IMR-90 (cell line): ENCODE data around the gene MYL10. TPM values are rescaled to one million over a fixed set of nuclear protein-coding genes. Genes with fewer than 3 reads are reported as not detected.

ENCODE experiments used
- ATAC-seq: fragments of 200-7000 bp; cut with Tn5 transposase; 2 replicates; pipeline ENCODE4 v1.9.1; 2020; ENCODE audit warnings: low read depth, mild to moderate bottlenecking, moderate library complexity
- BruUV-seq: library from RNA; stranded (reverse); fragments of 400-500 nt; replicated peaks from 2 replicates; lab custom pipeline; 2021; lab: Mats Ljungman, UMichigan
- CTCF ChIA-PET: fragments of 300-600 bp; formaldehyde crosslinking; extraction: SDS; loops from one replicate; lab custom pipeline; 2021; ENCODE audit warnings: antibody characterized with exemption; lab: Yijun Ruan, JAX
- POLR2A ChIA-PET: fragments of 300-600 bp; sonication (Branson Sonifier 250); formaldehyde crosslinking; loops from one replicate; lab custom pipeline; 2022; ENCODE audit warnings: antibody characterized with exemption; ENCODE audit not compliant: unreplicated experiment; lab: Charles Lee
- DNase-seq: peaks from one replicate; pipeline ENCODE4 v3.0.0; 2013
- H2AFZ ChIP-seq: replicated peaks from 2 replicates; pipeline ENCODE3; 2013; ENCODE audit warnings: low read length, mild to moderate bottlenecking; ENCODE audit not compliant: poor library complexity
- H2AK5ac ChIP-seq: 2 replicates; pipeline ENCODE4 v1.6.1; 2013; ENCODE audit warnings: low read depth, low read length, inconsistent platforms
- H2AK9ac ChIP-seq: replicated peaks from 2 replicates; pipeline ENCODE3; 2013; ENCODE audit warnings: mild to moderate bottlenecking, low read depth, low read length, moderate library complexity; ENCODE audit not compliant: poor library complexity
- H2BK120ac ChIP-seq: 2 replicates; pipeline ENCODE4 v1.6.1; 2013; ENCODE audit warnings: low read depth, low read length, inconsistent platforms
- H2BK15ac ChIP-seq: 3 replicates; pipeline ENCODE4 v1.6.1; 2013; ENCODE audit warnings: low read depth, low read length, inconsistent platforms
- H2BK20ac ChIP-seq: 2 replicates; pipeline ENCODE4 v1.6.1; 2013; ENCODE audit warnings: low read depth, mild to moderate bottlenecking, inconsistent platforms, low read length, moderate library complexity
- H2BK5ac ChIP-seq: 2 replicates; pipeline ENCODE4 v1.6.1; 2013; ENCODE audit warnings: mild to moderate bottlenecking, low read depth, low read length, inconsistent platforms; ENCODE audit not compliant: poor library complexity, severe bottlenecking
- H3K14ac ChIP-seq: replicated peaks from 2 replicates; pipeline ENCODE4 v1.6.1; 2013; ENCODE audit warnings: low read depth, low read length, inconsistent platforms
- H3K18ac ChIP-seq: 2 replicates; pipeline ENCODE4 v1.6.1; 2013; ENCODE audit warnings: low read depth, low read length, control low read depth
- H3K23ac ChIP-seq: 2 replicates; pipeline ENCODE4 v1.6.1; 2013; ENCODE audit warnings: low read depth, low read length, inconsistent platforms
- H3K27ac ChIP-seq: 2 replicates; pipeline ENCODE4 v1.5.1; 2013; ENCODE audit warnings: mild to moderate bottlenecking, control low read depth, low read length; ENCODE audit not compliant: insufficient read depth
- H3K27me3 ChIP-seq: 2 replicates; pipeline ENCODE4 v1.6.1; 2013; ENCODE audit warnings: low read length; ENCODE audit not compliant: control insufficient read depth, insufficient read depth
- H3K36me3 ChIP-seq: 2 replicates; pipeline ENCODE4 v1.6.1; 2013; ENCODE audit warnings: low read length, mixed read lengths; ENCODE audit not compliant: control insufficient read depth, insufficient read depth
- H3K4ac ChIP-seq: 2 replicates; pipeline ENCODE4 v1.6.1; 2013; ENCODE audit warnings: low read depth, low read length, inconsistent platforms
- H3K4me1 ChIP-seq: 2 replicates; pipeline ENCODE4 v1.6.1; 2013; ENCODE audit warnings: low read length, mixed read lengths; ENCODE audit not compliant: control insufficient read depth, insufficient read depth
- H3K4me2 ChIP-seq: 2 replicates; pipeline ENCODE4 v1.6.1; 2013; ENCODE audit warnings: low read depth, mild to moderate bottlenecking, control low read depth, low read length, moderate library complexity
- H3K4me3 ChIP-seq: 2 replicates; pipeline ENCODE4 v1.5.1; 2013; ENCODE audit warnings: low read depth, mild to moderate bottlenecking, control low read depth, low read length, moderate library complexity; ENCODE audit not compliant: insufficient read depth
- H3K56ac ChIP-seq: 2 replicates; pipeline ENCODE4 v1.6.1; 2013; ENCODE audit warnings: low read length, inconsistent platforms; ENCODE audit not compliant: insufficient read depth; ENCODE audit errors: extremely low read depth
- H3K79me1 ChIP-seq, 2 experiments: 2 replicates each; pipeline ENCODE4 v1.6.1; 2013; ENCODE audit warnings: low read length in 2 of 2, inconsistent platforms in 1 of 2, low read depth in 1 of 2
- H3K9ac ChIP-seq: 2 replicates; pipeline ENCODE4 v1.6.1; 2013; ENCODE audit warnings: low read depth, low read length, control low read depth
- H3K9me1 ChIP-seq: 2 replicates; pipeline ENCODE4 v1.6.1; 2013; ENCODE audit warnings: low read length, inconsistent platforms; ENCODE audit not compliant: insufficient read depth
- H3K9me3 ChIP-seq: 2 replicates; pipeline ENCODE4 v1.6.1; 2013; ENCODE audit warnings: low read length; ENCODE audit not compliant: control insufficient read depth, insufficient read depth
- H4K20me1 ChIP-seq: 2 replicates; pipeline ENCODE4 v1.6.1; 2013; ENCODE audit warnings: low read length, inconsistent platforms; ENCODE audit not compliant: insufficient read depth
- H4K5ac ChIP-seq: 2 replicates; pipeline ENCODE4 v1.6.1; 2013; ENCODE audit warnings: mild to moderate bottlenecking, low read depth, low read length, control low read depth
- H4K8ac ChIP-seq, 2 experiments: 2 replicates each; pipeline ENCODE4 v1.6.1; 2013; ENCODE audit warnings: low read depth in 2 of 2, low read length in 2 of 2, control low read depth in 1 of 2, inconsistent platforms in 1 of 2
- H4K91ac ChIP-seq: 2 replicates; pipeline ENCODE4 v1.6.1; 2013; ENCODE audit warnings: low read depth, low read length, inconsistent platforms; ENCODE audit not compliant: insufficient read depth
- BHLHE40 ChIP-seq: fragments of 150-350 bp; IDR thresholded peaks from 2 replicates; pipeline ENCODE4 v1.6.1; 2016; ENCODE audit warnings: mild to moderate bottlenecking, low read depth, low read length
- CEBPB ChIP-seq: IDR thresholded peaks from 2 replicates; pipeline ENCODE4 v1.6.1; 2012; ENCODE audit warnings: low read depth, low read length, improper control_type of control experiment
- CHD1 ChIP-seq: IDR thresholded peaks from 2 replicates; pipeline ENCODE4 v1.6.1; 2012; ENCODE audit warnings: low read depth, low read length, improper control_type of control experiment
- CTCF ChIP-seq: conservative IDR thresholded peaks from 2 replicates; pipeline ENCODE4 v1.5.1; 2012; ENCODE audit warnings: mild to moderate bottlenecking, low read depth, low read length, improper control_type of control experiment
- NFE2L2 ChIP-seq: fragments of 150-350 bp; IDR thresholded peaks from 2 replicates; pipeline ENCODE4 v1.6.1; 2016; ENCODE audit warnings: low read depth, mild to moderate bottlenecking, low read length
- RAD21 ChIP-seq: IDR thresholded peaks from 2 replicates; pipeline ENCODE4 v1.6.1; 2012; ENCODE audit warnings: low read length, improper control_type of control experiment
- WGBS, 2 experiments: methylation state at CpG; one replicate each; pipeline versions ENCODE4 v1.1.5 to v1.1.7; 2013; ENCODE audit warnings: missing lambda C conversion rate in 2 of 2; ENCODE audit not compliant: insufficient read length in 1 of 2; ENCODE audit errors: extremely low coverage in 2 of 2; 5-methylcytosine and 5-hydroxymethylcytosine counted together
- dilution Hi-C: fragments of 300-500 bp; cut with HindIII; formaldehyde crosslinking; loops from one replicate; pipeline ENCODE4 v1.14.3; 2018; ENCODE audit warnings: low sequenced_read_pairs; ENCODE audit not compliant: unreplicated experiment
- in situ Hi-C: fragments of 300-500 bp; cut with MboI; formaldehyde crosslinking; loops from 3 replicates; pipeline ENCODE4 v1.14.3; 2019; ENCODE audit warnings: low sequenced_read_pairs, inconsistent platforms, mixed read lengths
- intact Hi-C: fragments of 100-400 bp; cut with micrococcal nuclease; formaldehyde crosslinking; loops from 2 replicates; pipeline ENCODE4 v1.10.0; 2022
- polyA plus RNA-seq, 3 experiments: library from polyadenylated mRNA; depleted of rRNA; stranded (reverse); fragments of >200 nt; gene quantifications; 2 replicates each; pipeline ENCODE4 v1.2.3, GENCODE V29; 2012; ENCODE audit warnings: low replicate concordance in 1 of 3
- total RNA-seq: library from RNA; depleted of rRNA; stranded (reverse); fragments of >200 nt; gene quantifications from 2 replicates; pipeline ENCODE4 v1.2.3, GENCODE V29; 2012
- TF ChIP-seq, protein P1 (sequence below): fragments of 150-350 bp; IDR thresholded peaks from 2 replicates; pipeline ENCODE4 v1.6.1; 2017; ENCODE audit warnings: mild to moderate bottlenecking, antibody characterized with exemption, low read length, low read depth

The MYL10 gene
- total and polyA plus RNA-seq, 2 of the 4 experiments (the other 2 are of a cell fraction) = not detected

GRCh38 chr7:101586078-101586905 lies 42.8 kb downstream of the MYL10 start:
- no TSS peak for BruUV-seq
- Histone ChIP-seq H3K23ac (no peak overlapping the region), H4K20me1 (no peaks in the 10 kb centered on the region), H4K91ac (no peak overlapping the region), H3K4me1 (peaks cover 2% of the 10 kb centered on the region; the same call in 1 of the 2 replicates), H4K8ac (no peak overlapping the region), H2BK5ac (no peak overlapping the region), H3K4me3 (no peak overlapping the region), H2BK20ac (no peak overlapping the region), H3K14ac (no peak overlapping the region), H3K56ac (no peak overlapping the region), H3K4me2 (no peak overlapping the region), H3K9me3 (peaks cover 7% of the 10 kb centered on the region; the same call in 1 of the 2 replicates), H3K9ac (no peak overlapping the region), H3K4ac (no peak overlapping the region), H3K27me3 (peaks cover 23% of the 10 kb centered on the region), H2AFZ (no peak overlapping the region), H3K36me3 (no peaks in the 10 kb centered on the region), H2AK9ac (no peak overlapping the region), H3K18ac (no peak overlapping the region), H3K9me1 (no peaks in the 10 kb centered on the region), H4K5ac (no peak overlapping the region), H3K27ac (no peak overlapping the region), H3K79me1 (no peaks in the 10 kb centered on the region), H2AK5ac (no peak overlapping the region), H2BK120ac (no peak overlapping the region), H2BK15ac (no peak overlapping the region)
- WGBS, 2 experiments = 40% methylated on average over 13 of the region's 18 CpGs; no CpG with 5 or more reads in 1 of the 2 experiments
- ChIA-PET POLR2A (no interaction called here), CTCF (interaction anchor here (1.2 kb wide), 2 partner anchors 15 to 17 kb away, joined by 3 read pairs; no protein-coding TSS in a partner anchor)
- in situ Hi-C loops (no loop called here), intact Hi-C loops (no loop called here), dilution Hi-C loops (no loop called here)
- TF ChIP-seq NFE2L2 (no peak), RAD21 (no peak), CTCF (no peak), CHD1 (no peak), CEBPB (no peak), BHLHE40 (no peak)
- TF ChIP-seq, protein P1, sequence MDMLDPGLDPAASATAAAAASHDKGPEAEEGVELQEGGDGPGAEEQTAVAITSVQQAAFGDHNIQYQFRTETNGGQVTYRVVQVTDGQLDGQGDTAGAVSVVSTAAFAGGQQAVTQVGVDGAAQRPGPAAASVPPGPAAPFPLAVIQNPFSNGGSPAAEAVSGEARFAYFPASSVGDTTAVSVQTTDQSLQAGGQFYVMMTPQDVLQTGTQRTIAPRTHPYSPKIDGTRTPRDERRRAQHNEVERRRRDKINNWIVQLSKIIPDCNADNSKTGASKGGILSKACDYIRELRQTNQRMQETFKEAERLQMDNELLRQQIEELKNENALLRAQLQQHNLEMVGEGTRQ = no peak
- DNase-seq (no peak), ATAC-seq (no peak)
